ENCODE measurements around the gene METTL24.
"Not testable (repeated sequence)": the region's sequence is repeated elsewhere in the genome, so short reads cannot be mapped to it uniquely, and the experiment has no call there.

The METTL24 gene

GRCh38 chr6:110307368-110307767 lies 50.8 kb downstream of the METTL24 start:
- no peak for TF ChIP-seq CTCF (conservative IDR thresholded peaks at IDR 0.05; ENCODE audit: low read depth, low read length)
- DNase-seq (ENCODE audit: low read depth), result no peak
- H3K4me3 ChIP-seq (ENCODE audit: low read length), result no peak overlapping the region

DNA sequence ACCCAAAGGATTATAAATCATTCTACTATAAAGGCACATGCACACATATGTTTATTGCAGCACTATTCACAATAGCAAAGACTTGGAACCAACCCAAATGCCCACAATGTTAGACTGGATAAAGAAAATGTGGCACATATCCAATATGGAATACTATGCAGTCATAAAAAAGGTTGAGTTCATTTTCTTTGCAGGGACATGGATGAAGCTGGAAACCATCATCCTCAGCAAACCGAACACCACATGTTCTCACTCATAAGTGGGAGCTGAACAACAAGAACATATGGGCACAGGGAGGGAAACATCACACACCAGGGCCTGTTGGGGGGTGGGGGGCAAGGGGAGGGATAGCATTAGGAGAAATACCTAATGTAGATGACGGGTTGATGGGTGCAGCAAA lies 52.3 kb downstream of the METTL24 start:
- not testable (repeated sequence) for DNase-seq (ENCODE audit: low read depth)

DNA sequence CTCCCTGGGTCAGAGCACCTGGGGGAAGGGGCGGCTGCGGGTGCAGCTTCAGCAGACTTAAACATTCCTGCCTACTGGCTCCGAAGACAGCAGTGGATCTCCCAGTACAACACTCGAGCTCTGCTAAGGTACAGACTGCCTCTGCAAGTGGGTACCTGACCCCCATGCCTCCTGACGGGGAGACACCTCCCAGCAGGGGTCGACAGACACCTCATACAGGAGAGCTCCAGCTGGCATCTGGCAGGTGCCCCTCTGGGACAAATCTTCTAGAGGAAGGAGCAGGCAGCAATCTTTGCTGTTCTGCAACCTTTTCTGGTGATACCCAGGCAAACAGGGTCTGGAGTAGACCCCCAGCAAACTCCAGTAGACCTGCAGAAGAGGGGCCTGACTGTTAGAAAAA lies 54.5 kb downstream of the METTL24 start:
- not testable (repeated sequence) for DNase-seq (ENCODE audit: low read depth)

More for the DNA sequence above, 52.3 kb downstream of the METTL24 start:
- H3K4me3 ChIP-seq (ENCODE audit: low read length), result not testable (repeated sequence)

DNA sequence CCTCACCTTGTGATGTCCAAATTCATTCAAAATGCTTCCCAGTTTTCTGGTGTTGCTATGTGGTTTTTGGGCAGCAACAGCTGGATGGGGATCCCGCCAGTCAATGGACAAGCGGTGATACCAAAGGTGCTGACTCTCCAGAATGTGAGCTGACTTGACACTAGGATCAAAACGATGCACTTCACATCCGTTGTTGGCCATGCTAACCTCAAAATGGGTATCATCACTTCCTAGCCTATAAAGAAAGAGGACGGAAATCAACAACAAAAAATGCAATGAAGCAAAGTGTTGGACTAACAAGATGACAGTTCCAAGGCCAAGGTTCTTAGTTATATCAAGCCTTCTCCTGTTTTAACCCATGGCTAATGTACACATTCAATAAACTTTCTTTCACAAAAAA lies 59.2 kb downstream of the METTL24 start:
- TF ChIP-seq CTCF (conservative IDR thresholded peaks at IDR 0.05; ENCODE audit: low read depth, low read length), result no peak
- no peak overlapping the region for H3K4me3 ChIP-seq (ENCODE audit: low read length)
- DNase-seq (ENCODE audit: low read depth), result no peak

More for the DNA sequence above, 54.5 kb downstream of the METTL24 start:
- not testable (repeated sequence) for H3K4me3 ChIP-seq (ENCODE audit: low read length)

- no peak for TF ChIP-seq CTCF (conservative IDR thresholded peaks at IDR 0.05; ENCODE audit: low read depth, low read length)
- DNase-seq (ENCODE audit: low read depth), result no peak
- H3K4me3 ChIP-seq (ENCODE audit: low read length), result no peak overlapping the region
These were observed 59.7 kb downstream of the METTL24 start for GRCh38 chr6:110298411-110298810.

DNA sequence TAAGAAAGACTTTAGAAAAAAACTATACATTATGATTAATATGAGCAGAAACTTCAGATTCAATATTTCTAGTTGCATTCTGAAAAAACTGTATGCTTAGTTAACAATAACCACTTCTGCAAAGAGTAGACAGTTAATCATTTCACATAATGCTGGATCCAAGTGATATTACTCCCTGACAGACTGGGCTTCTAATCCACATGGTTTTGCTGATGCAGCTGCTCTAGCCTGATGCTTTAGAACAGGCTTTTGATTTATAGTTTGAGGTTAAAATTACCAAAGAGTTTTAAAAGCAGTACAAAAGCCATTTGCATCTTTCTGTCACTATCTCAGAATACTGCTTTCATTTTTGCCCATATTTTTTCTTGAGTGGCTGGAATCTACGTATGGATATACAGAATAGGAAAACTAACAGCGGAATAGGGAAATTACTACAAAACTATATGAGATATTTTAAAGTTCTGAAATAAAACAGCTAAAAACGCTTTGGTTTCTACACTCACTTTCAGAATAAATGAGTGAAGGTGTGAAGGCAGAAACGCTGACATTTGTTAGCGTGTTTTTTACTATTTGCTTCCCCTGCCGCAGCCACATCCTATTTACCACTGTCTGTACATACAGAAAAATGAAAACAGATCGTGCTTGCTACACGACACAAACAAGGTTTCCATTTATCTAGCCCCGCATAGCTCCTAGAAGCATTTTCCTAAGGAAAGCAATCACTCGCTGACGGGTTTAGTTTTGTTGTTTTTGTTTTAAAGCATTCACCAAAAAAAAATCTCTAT lies 61.7 kb downstream of the METTL24 start:
- no peak for DNase-seq (ENCODE audit: low read depth)
- TF ChIP-seq CTCF (conservative IDR thresholded peaks at IDR 0.05; ENCODE audit: low read depth, low read length), result no peak
- no peak overlapping the region for H3K4me3 ChIP-seq (ENCODE audit: low read length)

- DNase-seq (ENCODE audit: low read depth), result no peak
- no peak for TF ChIP-seq CTCF (conservative IDR thresholded peaks at IDR 0.05; ENCODE audit: low read depth, low read length)
- H3K4me3 ChIP-seq (ENCODE audit: low read length), result no peak overlapping the region
These were observed 62.5 kb downstream of the METTL24 start for GRCh38 chr6:110295451-110296165.
